Amniotic stem cell (primary cell): ENCODE data around the gene SEMA3F.

ENCODE experiments used
- DNase-seq: peaks from one replicate; lab custom pipeline; 2025; lab: John Stamatoyannopoulos, UW

The SEMA3F gene

GRCh38 chr3:50154840-50155490 is at the start of gene SEMA3F:
TSS of gene SEMA3F (plus strand) at chr3:50155324. CDS start at chr3:50159623, 4,299 bp downstream.
- DNase-seq, result peak; percentile 44

GRCh38 chr3:50111757-50112156 is 43.4 kb upstream of the SEMA3F start:
- no peak for DNase-seq

- DNase-seq, result no peak
These were observed 42.7 kb upstream of the SEMA3F start for GRCh38 chr3:50112462-50112861.

- DNase-seq, result no peak
These were observed 38.0 kb upstream of the SEMA3F start for GRCh38 chr3:50117120-50117519.

GRCh38 chr3:50118237-50118636 is 36.9 kb upstream of the SEMA3F start:
- DNase-seq, result no peak

GRCh38 chr3:50119786-50120185 is 35.3 kb upstream of the SEMA3F start:
- no peak for DNase-seq

- no peak for DNase-seq
These were observed 34.6 kb upstream of the SEMA3F start for GRCh38 chr3:50120364-50121071.

- peak; percentile 60 for DNase-seq
These were observed 33.8 kb upstream of the SEMA3F start for GRCh38 chr3:50121072-50122032.

GRCh38 chr3:50122071-50122470 is 33.1 kb upstream of the SEMA3F start:
- DNase-seq, result no peak

GRCh38 chr3:50122661-50123391 is 32.3 kb upstream of the SEMA3F start:
- no peak for DNase-seq

- no peak for DNase-seq
These were observed 31.6 kb upstream of the SEMA3F start for GRCh38 chr3:50123394-50124051.

- no peak for DNase-seq
These were observed 30.9 kb upstream of the SEMA3F start for GRCh38 chr3:50124052-50124799.

GRCh38 chr3:50124800-50125178 is 30.3 kb upstream of the SEMA3F start:
- no peak for DNase-seq

GRCh38 chr3:50125541-50126286 is 29.4 kb upstream of the SEMA3F start:
- no peak for DNase-seq

- no peak for DNase-seq
These were observed 28.6 kb upstream of the SEMA3F start for GRCh38 chr3:50126287-50127211.

- no peak for DNase-seq
These were observed 27.9 kb upstream of the SEMA3F start for GRCh38 chr3:50127251-50127691.

GRCh38 chr3:50128001-50128400 is 27.1 kb upstream of the SEMA3F start:
- no peak for DNase-seq

- DNase-seq, result no peak
These were observed 24.7 kb upstream of the SEMA3F start for GRCh38 chr3:50130436-50130835.
